Panc1 (cell line): ENCODE measurements around the gene AGT. TPM values are rescaled to one million over a fixed set of nuclear protein-coding genes. Genes with fewer than 3 reads are reported as not detected.

Experiments used
- ATAC-seq: fragments of 200-7000 bp; cut with Tn5 transposase; 2 replicates; pipeline ENCODE4 v1.9.1; 2020; ENCODE audit warnings: mild to moderate bottlenecking, moderate library complexity
- BruUV-seq: library from RNA; stranded (reverse); fragments of 400-500 nt; replicated peaks from 2 replicates; lab custom pipeline; 2021; lab: Mats Ljungman, UMichigan
- CTCF ChIA-PET: fragments of 300-600 bp; sonication (Branson Sonifier 250); formaldehyde crosslinking; loops from one replicate; lab custom pipeline; 2022; ENCODE audit warnings: antibody characterized with exemption; lab: Charles Lee
- POLR2A ChIA-PET: fragments of 300-600 bp; sonication (Branson Sonifier 250); formaldehyde crosslinking; loops from one replicate; lab custom pipeline; 2022; ENCODE audit warnings: antibody characterized with exemption; lab: Charles Lee
- DNase-seq: peaks from one replicate; pipeline ENCODE4 v3.0.0-alpha.2; 2010; ENCODE audit warnings: low read depth, low spot score
- H3K27ac ChIP-seq: 2 replicates; pipeline ENCODE4 v1.5.1; 2011; ENCODE audit warnings: mild to moderate bottlenecking, low read length, inconsistent platforms
- H3K27me3 ChIP-seq: fragments of 200-500 bp; sonication (Bioruptor generic); 2 replicates; pipeline ENCODE4 v1.6.0; 2014; ENCODE audit warnings: low read length, inconsistent platforms; ENCODE audit not compliant: control insufficient read depth, insufficient read depth
- H3K36me3 ChIP-seq: fragments of 200-500 bp; sonication (Bioruptor generic); 2 replicates; pipeline ENCODE4 v1.5.1; 2014; ENCODE audit warnings: inconsistent platforms, mild to moderate bottlenecking, low read length, moderate library complexity; ENCODE audit not compliant: control insufficient read depth, insufficient read depth
- H3K4me1 ChIP-seq: 2 replicates; pipeline ENCODE4 v1.5.1; 2011; ENCODE audit warnings: inconsistent platforms, mild to moderate bottlenecking, low read length, moderate library complexity; ENCODE audit not compliant: control insufficient read depth, insufficient read depth
- H3K4me3 ChIP-seq, 2 experiments: 2 replicates each; pipeline ENCODE4 v1.5.1; 2011 to 2012; ENCODE audit warnings: low read depth in 2 of 2, low read length in 2 of 2, mild to moderate bottlenecking in 2 of 2, inconsistent platforms in 1 of 2, moderate library complexity in 1 of 2
- H3K9me3 ChIP-seq: fragments of 200-500 bp; sonication (Bioruptor generic); 2 replicates; pipeline ENCODE4 v1.5.1; 2014; ENCODE audit warnings: low read depth, mild to moderate bottlenecking, inconsistent platforms, low read length, moderate library complexity; ENCODE audit not compliant: control insufficient read depth, insufficient read depth
- CTCF ChIP-seq: fragments of 450-650 bp; IDR thresholded peaks from 2 replicates; pipeline ENCODE4 v1.5.1; 2017; ENCODE audit warnings: mild to moderate bottlenecking
- POLR2AphosphoS5 ChIP-seq: IDR thresholded peaks from 2 replicates; pipeline ENCODE4 v1.6.1; 2012; ENCODE audit warnings: mild to moderate bottlenecking, low read depth, low read length, moderate library complexity
- REST ChIP-seq, 2 experiments: IDR thresholded peaks; 2 replicates each; pipeline ENCODE4 v1.6.1; 2011 to 2012; ENCODE audit warnings: low read depth in 2 of 2, control low read depth in 1 of 2, low read length in 1 of 2, mild to moderate bottlenecking in 1 of 2, moderate library complexity in 1 of 2; ENCODE audit not compliant: insufficient read depth in 1 of 2
- SIN3A ChIP-seq: IDR thresholded peaks from 2 replicates; pipeline ENCODE4 v1.6.1; 2012; ENCODE audit warnings: low read depth, mild to moderate bottlenecking, low read length, moderate library complexity, borderline replicate concordance; ENCODE audit not compliant: insufficient read depth
- TCF7L2 ChIP-seq: IDR thresholded peaks from 2 replicates; pipeline ENCODE4 v1.6.1; 2011; ENCODE audit warnings: mild to moderate bottlenecking, low read depth, low read length, inconsistent platforms
- in situ Hi-C: cut with HindIII; loops from 2 replicates; pipeline ENCODE4 v1.10.0; 2016; ENCODE audit warnings: low sequenced_read_pairs, low pct_unique_long_range_greater_than_20kb
- intact Hi-C: fragments of 100-400 bp; cut with micrococcal nuclease; formaldehyde crosslinking; loops from one replicate; pipeline ENCODE4 v1.10.0; 2022; ENCODE audit not compliant: unreplicated experiment
- total RNA-seq: library from RNA; stranded (reverse); gene quantifications from one replicate; pipeline ENCODE4 v1.2.1, GENCODE V29; 2021; ENCODE audit not compliant: unreplicated experiment

Gene AGT
- total RNA-seq, 1 experiment from 2014 or later, result 0.87 TPM

GRCh38 chr1:230747127-230747730, 33.3 kb upstream of the AGT start, which contains the start of gene CAPN9:
TSS of gene CAPN9 (plus strand) at chr1:230747388. CDS start at chr1:230747497, 109 bp downstream.
- no peaks in the 10 kb centered on the region for H3K4me1 ChIP-seq
- H3K27ac ChIP-seq, result no peak within 1 kb of the TSS
- ChIA-PET POLR2A (no interaction called here), CTCF (no interaction called here)
- no peaks in the 10 kb centered on the region for H3K9me3 ChIP-seq
- no peak for TF ChIP-seq SIN3A
- H3K36me3 ChIP-seq, result no peaks in the 10 kb centered on the region; the same call in 1 of the 2 replicates
- no peak within 1 kb of the TSS for H3K4me3 ChIP-seq
- no TSS peak for BruUV-seq
- no peaks in the 10 kb centered on the region for H3K27me3 ChIP-seq
- DNase-seq, result no peak
- no peak for ATAC-seq
- intact Hi-C loops, result no loop called here
- in situ Hi-C loops, result no loop called here

GRCh38 chr1:230746617-230747016, 32.7 kb upstream of the AGT start:
- ChIA-PET CTCF (no interaction called here), POLR2A (no interaction called here)
- Histone ChIP-seq H3K4me1 (no peaks in the 10 kb centered on the region), H3K27ac (no peak overlapping the region), H3K27me3 (no peaks in the 10 kb centered on the region), H3K36me3 (no peaks in the 10 kb centered on the region; the same call in 1 of the 2 replicates), H3K9me3 (no peaks in the 10 kb centered on the region), H3K4me3 (no peak overlapping the region)
- intact Hi-C loops, result no loop called here
- TF ChIP-seq TCF7L2, result no peak
- TF ChIP-seq SIN3A, result no peak
- no peak for TF ChIP-seq REST (IDR thresholded peaks at IDR 0.05; ENCODE audit: insufficient read depth in 1 of 2, low read depth in 2 of 2, low read length in 1 of 2)
- BruUV-seq, result no TSS peak
- in situ Hi-C loops, result no loop called here
- ATAC-seq (no peak), DNase-seq (no peak)

GRCh38 chr1:230745071-230745470, 31.1 kb upstream of the AGT start:
- intact Hi-C loops, result no loop called here
- DNase-seq (no peak), ATAC-seq (no peak)
- Histone ChIP-seq H3K4me1 (no peaks in the 10 kb centered on the region), H3K36me3 (no peaks in the 10 kb centered on the region), H3K27ac (no peak overlapping the region), H3K9me3 (no peaks in the 10 kb centered on the region), H3K4me3 (no peak overlapping the region), H3K27me3 (peaks cover 2% of the 10 kb centered on the region; the same call in 1 of the 2 replicates)
- BruUV-seq, result no TSS peak
- in situ Hi-C loops, result no loop called here
- TF ChIP-seq TCF7L2, result no peak
- TF ChIP-seq SIN3A, result no peak
- no peak for TF ChIP-seq CTCF
- no peak for TF ChIP-seq POLR2AphosphoS5
- TF ChIP-seq REST (IDR thresholded peaks at IDR 0.05; ENCODE audit: insufficient read depth in 1 of 2, low read depth in 2 of 2, low read length in 1 of 2), result no peak
- CTCF ChIA-PET, result no interaction called here
- POLR2A ChIA-PET, result no interaction called here
